ENCODE measurements around the gene CENPA.
A peak's percentile ranks its signal among the peaks of the same experiment; 100 is the strongest.
"Not testable (repeated sequence)": the region's sequence is repeated elsewhere in the genome, so short reads cannot be mapped to it uniquely, and the experiment has no call there.

The CENPA gene

GRCh38 chr2:26785431-26786206 is at the start of gene CENPA:
Gene CENPA (plus strand): TSS chr2:26786056. CDS start chr2:26786197, 141 bp downstream.
- DNase-seq (ENCODE audit: low read depth, low spot score), result peak; percentile 98

GRCh38 chr2:26737221-26737620 is 48.6 kb upstream of the CENPA start:
- no peak for DNase-seq (ENCODE audit: low read depth, low spot score)

- no peak for DNase-seq (ENCODE audit: low read depth, low spot score)
Measured at GRCh38 chr2:26738481-26738880, 47.4 kb upstream of the CENPA start.

- DNase-seq (ENCODE audit: low read depth, low spot score), result no peak
Measured at GRCh38 chr2:26739514-26739913, 46.3 kb upstream of the CENPA start.

GRCh38 chr2:26740346-26740745 is 45.5 kb upstream of the CENPA start:
- DNase-seq (ENCODE audit: low read depth, low spot score), result no peak

GRCh38 chr2:26740890-26741302 is 45.0 kb upstream of the CENPA start:
- no peak for DNase-seq (ENCODE audit: low read depth, low spot score)

- DNase-seq (ENCODE audit: low read depth, low spot score), result no peak
Measured at GRCh38 chr2:26742048-26742770, 43.6 kb upstream of the CENPA start.

- no peak for DNase-seq (ENCODE audit: low read depth, low spot score)
Measured at GRCh38 chr2:26743852-26744251, 42.0 kb upstream of the CENPA start.

- DNase-seq (ENCODE audit: low read depth, low spot score), result no peak
Measured at GRCh38 chr2:26744953-26745352, 40.9 kb upstream of the CENPA start.

GRCh38 chr2:26745609-26746327 is 40.1 kb upstream of the CENPA start:
- DNase-seq (ENCODE audit: low read depth, low spot score), result no peak

- no peak for DNase-seq (ENCODE audit: low read depth, low spot score)
Measured at GRCh38 chr2:26746934-26747333, 38.9 kb upstream of the CENPA start.

GRCh38 chr2:26749787-26750420 is 36.0 kb upstream of the CENPA start:
- DNase-seq (ENCODE audit: low read depth, low spot score), result not testable (repeated sequence)

- DNase-seq (ENCODE audit: low read depth, low spot score), result not testable (repeated sequence)
Measured at GRCh38 chr2:26750467-26750866, 35.4 kb upstream of the CENPA start.

GRCh38 chr2:26752656-26753055 is 33.2 kb upstream of the CENPA start:
- DNase-seq (ENCODE audit: low read depth, low spot score), result no peak

GRCh38 chr2:26754539-26754938 is 31.3 kb upstream of the CENPA start:
- no peak for DNase-seq (ENCODE audit: low read depth, low spot score)

GRCh38 chr2:26754972-26755670 is 30.7 kb upstream of the CENPA start:
- no peak for DNase-seq (ENCODE audit: low read depth, low spot score)

GRCh38 chr2:26756337-26756736 is 29.5 kb upstream of the CENPA start:
- no peak for DNase-seq (ENCODE audit: low read depth, low spot score)

- DNase-seq (ENCODE audit: low read depth, low spot score), result peak; percentile 46
Measured at GRCh38 chr2:26757873-26758789, 27.7 kb upstream of the CENPA start.

GRCh38 chr2:26758790-26759321 is 27.0 kb upstream of the CENPA start:
- DNase-seq (ENCODE audit: low read depth, low spot score), result no peak

- no peak for DNase-seq (ENCODE audit: low read depth, low spot score)
Measured at GRCh38 chr2:26759845-26760244, 26.0 kb upstream of the CENPA start.
